K562 (cell line): Measurements from ENCODE around the gene SAMD9. TPM values are rescaled to one million over a fixed set of nuclear protein-coding genes. Genes with fewer than 3 reads are reported as not detected.

ENCODE experiments used
- ATAC-seq: fragments of 200-7000 bp; cut with Tn5 transposase; 3 replicates; pipeline ENCODE4 v1.9.1; 2020; ENCODE audit warnings: moderate library complexity
- BruUV-seq: library from RNA; stranded (reverse); fragments of 400-500 nt; replicated peaks from 2 replicates; lab custom pipeline; 2021; lab: Mats Ljungman, UMichigan
- CTCF ChIA-PET: fragments of 300-600 bp; formaldehyde crosslinking; extraction: SDS; loops from one replicate; lab custom pipeline; 2021; ENCODE audit warnings: low intra/inter-chr PET ratio; lab: Yijun Ruan, JAX
- POLR2A ChIA-PET: fragments of 300-600, 350-650 bp; sonication (Branson Sonifier 250); formaldehyde crosslinking; extraction: SDS; loops from one replicate; lab custom pipeline; 2021; ENCODE audit warnings: antibody characterized with exemption, inconsistent platforms; lab: Yijun Ruan, JAX
- DNase-seq, 4 experiments: peaks; one replicate each; pipeline versions ENCODE4 v3.0.0 to v3.0.0-alpha.2; 2011 to 2018; ENCODE audit warnings: low spot score in 3 of 4, mixed read lengths in 3 of 4; ENCODE audit errors: extremely low read depth in 1 of 4
- FAIRE-seq: peaks from 2 replicates; lab custom pipeline; 2011; peaks lifted over from hg19 to GRCh38; lab: Jason Lieb, UNC
- H2AFZ ChIP-seq: 2 replicates; pipeline ENCODE4 v1.6.0; 2011; ENCODE audit warnings: low read depth, low read length, control low read depth, inconsistent platforms
- H3K27ac ChIP-seq: fragments of 200-600 bp; 3 replicates; pipeline ENCODE4 v1.8.0; 2011; ENCODE audit warnings: low read depth, mild to moderate bottlenecking, control low read depth, inconsistent platforms, low read length, moderate library complexity, mixed read lengths; ENCODE audit errors: extremely low read depth
- H3K27me3 ChIP-seq, 2 experiments: fragments of 300-600 bp in 1 of 2; 2 replicates in 1 of 2; 3 replicates in 1 of 2; pipeline versions ENCODE4 v1.6.0 to v1.8.0; 2011; ENCODE audit warnings: inconsistent platforms in 2 of 2, low read length in 2 of 2, mild to moderate bottlenecking in 1 of 2, mixed read lengths in 1 of 2, moderate library complexity in 1 of 2; ENCODE audit not compliant: control insufficient read depth in 2 of 2, insufficient read depth in 2 of 2
- H3K36me3 ChIP-seq: fragments of 300-600 bp; 3 replicates; pipeline ENCODE4 v1.8.0; 2011; ENCODE audit warnings: mild to moderate bottlenecking, low read length, inconsistent platforms; ENCODE audit not compliant: control insufficient read depth, insufficient read depth
- H3K4me1 ChIP-seq, 2 experiments: fragments of 200-600 bp in 1 of 2; replicated peaks in 1 of 2; 2 replicates in 1 of 2; 3 replicates in 1 of 2; pipeline versions ENCODE4 v1.5.1 to v1.8.0; 2011; ENCODE audit warnings: inconsistent platforms in 2 of 2, low read length in 2 of 2, mild to moderate bottlenecking in 1 of 2, mixed read lengths in 1 of 2, moderate library complexity in 1 of 2; ENCODE audit not compliant: control insufficient read depth in 2 of 2, insufficient read depth in 2 of 2
- H3K4me2 ChIP-seq: 2 replicates; pipeline ENCODE4 v1.6.1; 2011; ENCODE audit warnings: low read length, control low read depth, inconsistent platforms, mixed read lengths; ENCODE audit not compliant: insufficient read depth
- H3K4me3 ChIP-seq: fragments of 200-600 bp; sonication (generic), shearing (Covaris generic); 2 replicates; pipeline ENCODE4 v1.5.1; 2016; ENCODE audit warnings: control low read depth, inconsistent platforms
- H3K79me2 ChIP-seq: fragments of 200-600 bp; 3 replicates; pipeline ENCODE4 v1.8.0; 2011; ENCODE audit warnings: low read length, inconsistent platforms; ENCODE audit not compliant: control insufficient read depth, insufficient read depth
- H3K9ac ChIP-seq, 2 experiments: 2 replicates each; pipeline versions ENCODE4 v1.6.0 to v1.6.1; 2011; ENCODE audit warnings: low read depth in 2 of 2, low read length in 2 of 2, control low read depth in 1 of 2, inconsistent platforms in 1 of 2, mild to moderate bottlenecking in 1 of 2, mixed read lengths in 1 of 2; ENCODE audit not compliant: insufficient read depth in 1 of 2
- H3K9me1 ChIP-seq: one replicate; pipeline ENCODE4 v1.6.0; 2011; ENCODE audit warnings: inconsistent platforms, mild to moderate bottlenecking, low read length, moderate library complexity; ENCODE audit not compliant: control insufficient read depth, insufficient read depth
- H3K9me3 ChIP-seq: replicated peaks from 2 replicates; pipeline ENCODE4 v1.5.1; 2011; ENCODE audit warnings: low read depth, low read length, inconsistent platforms; ENCODE audit not compliant: control insufficient read depth, insufficient read depth
- H4K20me1 ChIP-seq: replicated peaks from 2 replicates; pipeline ENCODE4 v1.6.1; 2011; ENCODE audit warnings: low read length, inconsistent platforms, mixed read lengths; ENCODE audit not compliant: control insufficient read depth, insufficient read depth
- BACH1 ChIP-seq: fragments of 200-800 bp; sonication (Bioruptor generic); IDR thresholded peaks from 2 replicates; pipeline ENCODE4 v1.6.1; 2016; ENCODE audit warnings: missing genetic modification characterization, missing compliant biosample characterization
- BRF1 ChIP-seq: IDR thresholded peaks from 3 replicates; pipeline ENCODE4 v1.6.1; 2011; ENCODE audit warnings: borderline replicate concordance, mild to moderate bottlenecking; ENCODE audit not compliant: insufficient read length; ENCODE audit errors: extremely low read depth
- C11orf30 ChIP-seq: fragments of 450-650 bp; IDR thresholded peaks from 2 replicates; pipeline ENCODE4 v1.6.1; 2016; ENCODE audit warnings: low read depth, mild to moderate bottlenecking
- CBFA2T3 ChIP-seq: fragments of 450-650 bp; IDR thresholded peaks from 2 replicates; pipeline ENCODE4 v1.6.1; 2017
- E2F3 ChIP-seq: fragments of 250-450 bp; sonication (Bioruptor Pico); IDR thresholded peaks from 2 replicates; pipeline ENCODE4 v1.4.0; 2020; ENCODE audit warnings: mild to moderate bottlenecking
- FUS ChIP-seq: fragments of 200-400 bp; formaldehyde crosslinking; optimal IDR thresholded peaks from 2 replicates; pipeline ENCODE3; 2017; ENCODE audit warnings: low read depth, low read length
- HNRNPH1 ChIP-seq: fragments of 200-400 bp; formaldehyde crosslinking; optimal IDR thresholded peaks from 2 replicates; pipeline ENCODE3; 2017; ENCODE audit warnings: low read depth, mild to moderate bottlenecking, low read length, moderate library complexity
- LARP7 ChIP-seq: fragments of 450-650 bp; IDR thresholded peaks from 2 replicates; pipeline ENCODE4 v1.6.1; 2016
- MAFF ChIP-seq: IDR thresholded peaks from 2 replicates; pipeline ENCODE4 v1.6.1; 2012; ENCODE audit warnings: low read length, improper control_type of control experiment
- MAFG ChIP-seq: fragments of 450-650 bp; conservative IDR thresholded peaks from 2 replicates; pipeline ENCODE4 v1.6.1; 2016; ENCODE audit warnings: missing genetic modification characterization, missing compliant biosample characterization
- MAZ ChIP-seq, 2 experiments: fragments of 450-650 bp in 1 of 2; sonication (generic) in 1 of 2; formaldehyde crosslinking; IDR thresholded peaks in 1 of 2; conservative IDR thresholded peaks in 1 of 2; 2 replicates each; pipeline versions ENCODE4 v1.4.0 to v1.5.0; 2020; ENCODE audit warnings: mild to moderate bottlenecking in 1 of 2, missing genetic modification reagents in 1 of 2
- MTA1 ChIP-seq: fragments of 450-650 bp; IDR thresholded peaks from 2 replicates; pipeline ENCODE4 v1.6.1; 2017; ENCODE audit warnings: borderline replicate concordance
- NFE2 ChIP-seq: IDR thresholded peaks from 2 replicates; pipeline ENCODE4 v1.6.1; 2014; ENCODE audit warnings: antibody characterized with exemption, low read depth
- NFE2L1 ChIP-seq: fragments of 450-650 bp; IDR thresholded peaks from 2 replicates; pipeline ENCODE4 v1.6.1; 2016; ENCODE audit warnings: missing genetic modification characterization, low read depth, mild to moderate bottlenecking, missing compliant biosample characterization, moderate library complexity, borderline replicate concordance
- NONO ChIP-seq, 2 experiments: fragments of 200-400 bp in 1 of 2; fragments of 450-650 bp in 1 of 2; formaldehyde crosslinking in 1 of 2; IDR thresholded peaks; 2 replicates each; pipeline ENCODE4 v1.6.1; 2017; ENCODE audit warnings: low read depth in 2 of 2, mild to moderate bottlenecking in 2 of 2, moderate library complexity in 2 of 2, low read length in 1 of 2
- PHTF2 ChIP-seq: fragments of 250-450 bp; sonication (Bioruptor Pico); IDR thresholded peaks from 2 replicates; pipeline ENCODE4 v1.5.0; 2021; ENCODE audit warnings: mild to moderate bottlenecking
- POLR2B ChIP-seq: fragments of 450-650 bp; IDR thresholded peaks from 2 replicates; pipeline ENCODE4 v1.6.1; 2018; ENCODE audit warnings: low read depth; ENCODE audit not compliant: partially characterized antibody
- SOX6 ChIP-seq: fragments of 450-650 bp; IDR thresholded peaks from 2 replicates; pipeline ENCODE4 v1.6.1; 2014; ENCODE audit warnings: mild to moderate bottlenecking
- STAT5B ChIP-seq: fragments of 250-450 bp; sonication (Bioruptor Pico); IDR thresholded peaks from 2 replicates; pipeline ENCODE4 v1.8.0; 2021; ENCODE audit warnings: mild to moderate bottlenecking, inconsistent platforms
- ZNF311 ChIP-seq: fragments of 250-450 bp; sonication (Bioruptor Pico); IDR thresholded peaks from 2 replicates; pipeline ENCODE4 v1.4.0; 2020; ENCODE audit warnings: mild to moderate bottlenecking, moderate library complexity
- ZNF316 ChIP-seq: fragments of 450-650 bp; IDR thresholded peaks from 2 replicates; pipeline ENCODE4 v1.6.1; 2016
- WGBS: fragments of 100-300 bp; shearing (Covaris generic); methylation state at CpG from one replicate; pipeline ENCODE4 v1.1.6; 2016; ENCODE audit warnings: low coverage, mixed read lengths; ENCODE audit not compliant: insufficient coverage; ENCODE audit errors: missing lambda C conversion rate; 5-methylcytosine and 5-hydroxymethylcytosine counted together
- in situ Hi-C: fragments of 300-500 bp; cut with MboI; formaldehyde crosslinking; loops from 4 replicates; pipeline ENCODE4 v1.15.0; 2018; ENCODE audit warnings: inconsistent platforms, mixed read lengths
- intact Hi-C: fragments of 100-400 bp; cut with micrococcal nuclease; formaldehyde crosslinking; loops from 2 replicates; pipeline ENCODE4 v1.14.2; 2022
- polyA plus RNA-seq, 8 experiments: library from polyadenylated mRNA; depleted of rRNA in 4 of 8; stranded (reverse) in 5 of 8; unstranded in 3 of 8; fragments of >200 nt; fragmentation: Nextera tagmentation in 2 of 8; fragmentation: Illumina TruSeq in 1 of 8; extraction: Ambion mirVana in 2 of 8; extraction: Trizol in 1 of 8; gene quantifications; 2 replicates each; pipeline versions ENCODE4 v1.2.1 to v1.2.3, GENCODE V29; 2011 to 2014; ENCODE audit warnings: inconsistent platforms in 1 of 8, missing spikeins in 1 of 8
- total RNA-seq, 7 experiments: library from RNA; depleted of rRNA in 6 of 7; stranded (reverse); fragments of >200 nt in 6 of 7; fragmentation: Illumina TruSeq in 2 of 7; extraction: Trizol in 2 of 7; gene quantifications; 2 replicates each; pipeline versions ENCODE4 v1.2.1 to v1.2.3, GENCODE V29; 2011 to 2021; ENCODE audit warnings: low replicate concordance in 1 of 7
- TF ChIP-seq, protein P1 (sequence below): fragments of 450-650 bp; conservative IDR thresholded peaks from 2 replicates; pipeline ENCODE4 v1.6.1; 2016; ENCODE audit warnings: missing genetic modification characterization, low read depth, mild to moderate bottlenecking, control low read depth, missing compliant biosample characterization

SAMD9 gene
- total and polyA plus RNA-seq, 9 of the 15 experiments (the other 6 are each of a cell fraction or from before 2014, with no cell fraction given), result 1.0 to 4.0 (median 1.9) TPM

DNA sequence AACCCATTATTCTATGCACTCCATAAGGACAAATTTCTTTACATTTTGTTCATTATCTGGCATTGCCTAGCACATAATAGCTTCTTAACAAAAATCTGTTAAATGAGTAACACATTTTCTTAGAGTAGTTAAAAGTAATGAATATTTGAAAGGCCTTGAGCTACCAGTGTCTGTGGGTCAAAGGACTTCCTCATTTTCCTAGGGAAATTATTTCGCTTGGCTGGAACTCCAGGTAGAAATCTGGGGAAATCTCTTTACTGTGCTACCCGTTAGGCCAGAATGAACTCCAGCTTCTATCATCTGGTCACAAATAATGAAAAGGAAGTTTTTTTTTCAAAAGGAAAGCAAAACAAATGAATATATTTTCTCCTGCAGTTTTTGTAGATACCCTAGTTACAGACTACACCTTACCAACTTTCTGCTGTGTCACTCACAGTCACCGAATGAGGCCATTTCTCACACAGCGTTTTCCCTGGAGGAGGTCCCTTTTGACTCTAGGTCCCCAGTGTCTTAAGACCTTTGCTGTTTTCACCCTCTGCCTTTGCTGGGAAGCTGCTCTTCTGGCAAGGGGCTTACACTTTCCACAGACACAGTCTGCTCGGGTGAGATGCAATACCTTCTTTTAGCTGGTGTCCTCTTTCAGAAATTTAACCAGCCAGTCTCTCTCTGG lies 28.8 kb upstream of the SAMD9 start:
- ChIA-PET CTCF (no interaction called here), POLR2A (no interaction called here)
- in situ Hi-C loops, result no loop called here
- intact Hi-C loops, result loop anchor here (2.0 kb wide), 1 partner anchor 28 kb away; no protein-coding TSS in a partner anchor
- no peak overlapping the region for H3K4me3 ChIP-seq
- H3K27ac ChIP-seq, result peak overlapping the region; percentile 23; the same call in 2 of the 3 replicates
- H2AFZ ChIP-seq, result peak overlapping the region; percentile 82
- FAIRE-seq, result peak; percentile 35
- H3K36me3 ChIP-seq, result no peaks in the 10 kb centered on the region
- 16% methylated on average over 5 of the region's 5 CpGs for WGBS
- H3K9me1 ChIP-seq, result no peaks in the 10 kb centered on the region
- BruUV-seq, result no TSS peak
- H3K27me3 ChIP-seq, result peaks cover 0 to 4% of the 10 kb centered on the region in 2 experiments; a peak in 1 of 5 replicates
- ATAC-seq, result peak; percentile 83
- H3K4me2 ChIP-seq, result peak overlapping the region; percentile 51
- no peaks in the 10 kb centered on the region for H4K20me1 ChIP-seq
- no peaks in the 10 kb centered on the region for H3K9me3 ChIP-seq
- H3K4me1 ChIP-seq, result peaks cover 0 to 12% of the 10 kb centered on the region in 2 experiments; a peak in 1 of 5 replicates
- H3K79me2 ChIP-seq, result no peaks in the 10 kb centered on the region
- DNase-seq, result peak in 2 of 4 experiments; percentile 27 to 45
- H3K9ac ChIP-seq, result peak overlapping the region in 1 of 2 experiments; percentile 26; a peak in 1 of 4 replicates
- TF ChIP-seq NFE2L1 (tag), result peak; percentile 36; the same call in 1 of the 2 replicates
- TF ChIP-seq FUS, result no peak
- peak; percentile 86 for TF ChIP-seq ZNF316
- no peak for TF ChIP-seq POLR2B
- peak; percentile 63 for TF ChIP-seq C11orf30
- TF ChIP-seq MAFG (tag), result peak; percentile 82
- peak; percentile 68 for TF ChIP-seq MAFF
- TF ChIP-seq NONO (IDR thresholded peaks at IDR 0.05; ENCODE audit: low read depth in 2 of 2, low read length in 1 of 2), result no peak
- TF ChIP-seq BACH1 (tag), result 0 out of 2 replicates have a peak, but pooled peaks have one; percentile 27
- TF ChIP-seq MAZ (CRISPR knock-in tag; conservative IDR thresholded peaks at IDR 0.05 in 1 of 2, IDR thresholded peaks at IDR 0.05 in 1 of 2), result no peak
- TF ChIP-seq NFE2, result peak; percentile 90
- TF ChIP-seq SOX6, result no peak
- TF ChIP-seq PHTF2 (CRISPR knock-in tag), result no peak
- no peak for TF ChIP-seq MTA1
- no peak for TF ChIP-seq HNRNPH1
- TF ChIP-seq, protein P1, sequence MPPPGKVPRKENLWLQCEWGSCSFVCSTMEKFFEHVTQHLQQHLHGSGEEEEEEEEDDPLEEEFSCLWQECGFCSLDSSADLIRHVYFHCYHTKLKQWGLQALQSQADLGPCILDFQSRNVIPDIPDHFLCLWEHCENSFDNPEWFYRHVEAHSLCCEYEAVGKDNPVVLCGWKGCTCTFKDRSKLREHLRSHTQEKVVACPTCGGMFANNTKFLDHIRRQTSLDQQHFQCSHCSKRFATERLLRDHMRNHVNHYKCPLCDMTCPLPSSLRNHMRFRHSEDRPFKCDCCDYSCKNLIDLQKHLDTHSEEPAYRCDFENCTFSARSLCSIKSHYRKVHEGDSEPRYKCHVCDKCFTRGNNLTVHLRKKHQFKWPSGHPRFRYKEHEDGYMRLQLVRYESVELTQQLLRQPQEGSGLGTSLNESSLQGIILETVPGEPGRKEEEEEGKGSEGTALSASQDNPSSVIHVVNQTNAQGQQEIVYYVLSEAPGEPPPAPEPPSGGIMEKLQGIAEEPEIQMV (tag), result no peak
- no peak for TF ChIP-seq LARP7
- no peak for TF ChIP-seq BRF1
- no peak for TF ChIP-seq E2F3 (CRISPR knock-in tag)
- TF ChIP-seq CBFA2T3, result no peak
- no peak for TF ChIP-seq STAT5B
- no peak for TF ChIP-seq ZNF311 (CRISPR knock-in tag)
